RWPE1 (cell line): Measurements from ENCODE around the gene GHRL.

Experiments used
- CTCF ChIA-PET: fragments of 350-600 bp; sonication (Branson Sonifier 250); formaldehyde crosslinking; extraction: SDS; loops from one replicate; lab custom pipeline; 2021; lab: Yijun Ruan, JAX
- POLR2A ChIA-PET: fragments of 400-600 bp; formaldehyde crosslinking; extraction: SDS; loops from one replicate; lab custom pipeline; 2020; ENCODE audit warnings: antibody characterized with exemption; ENCODE audit not compliant: low non-redundant PET; lab: Yijun Ruan, JAX
- DNase-seq: peaks from one replicate; pipeline ENCODE4 v3.0.0; 2012; ENCODE audit warnings: low spot score
- H3K27ac ChIP-seq: fragments of 450-650 bp; 2 replicates; pipeline ENCODE4 v1.5.1; 2017
- CTCF ChIP-seq: fragments of 450-650 bp; conservative IDR thresholded peaks from 2 replicates; pipeline ENCODE4 v1.5.1; 2017; ENCODE audit warnings: low read depth, mild to moderate bottlenecking

Gene GHRL

DNA sequence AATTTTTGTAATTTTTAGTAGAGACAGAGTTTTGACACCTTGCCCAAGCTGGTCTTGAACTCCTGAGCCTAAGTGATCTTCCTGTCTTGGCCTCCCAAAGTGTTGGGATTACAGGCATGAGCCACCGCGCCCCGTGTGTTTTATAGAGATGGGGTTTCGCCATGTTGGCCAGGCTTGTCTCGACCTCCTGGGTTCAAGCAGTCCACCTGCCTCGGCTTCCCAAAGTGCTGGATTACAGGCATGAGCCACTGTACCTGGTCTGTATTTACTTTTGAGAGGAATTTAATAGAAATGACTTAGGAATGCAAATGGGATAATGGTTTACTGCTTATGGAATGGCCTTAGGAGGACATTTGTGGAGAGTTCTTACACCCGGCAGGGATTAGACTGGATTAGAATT lies 33.7 kb downstream of the GHRL start:
- DNase-seq: no peak
- ChIA-PET POLR2A (no interaction called here), CTCF (no interaction called here)
- H3K27ac ChIP-seq: no peak overlapping the region
- no peak for TF ChIP-seq CTCF

DNA sequence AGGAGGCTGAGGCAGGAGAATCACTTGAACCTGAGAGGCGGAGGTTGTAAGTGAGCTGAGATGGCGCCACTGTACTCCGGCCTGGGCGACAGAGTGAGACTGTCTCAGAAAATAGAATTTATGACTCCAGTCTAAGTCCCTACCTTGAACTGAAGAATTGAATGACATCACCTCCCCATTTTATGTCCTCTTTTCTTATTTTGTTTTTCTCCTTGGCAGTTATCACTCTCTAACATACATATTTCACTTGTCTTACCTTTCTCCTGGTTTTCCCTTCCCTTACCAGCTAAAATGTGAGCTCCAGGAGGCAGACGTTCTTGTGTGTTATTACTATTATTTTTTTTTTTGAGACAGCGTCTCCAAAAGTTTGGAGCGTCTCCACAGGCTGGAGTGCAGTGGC lies 36.9 kb downstream of the GHRL start:
- no peak for TF ChIP-seq CTCF

GRCh38 chr3:10253731-10254130 lies 39.0 kb downstream of the GHRL start:
- CTCF ChIA-PET: no interaction called here
- no peak for DNase-seq
- H3K27ac ChIP-seq: no peak overlapping the region
- POLR2A ChIA-PET: no interaction called here
- no peak for TF ChIP-seq CTCF

More for the DNA sequence above, 36.9 kb downstream of the GHRL start:
- POLR2A ChIA-PET: no interaction called here
- no peak overlapping the region for H3K27ac ChIP-seq
- DNase-seq: no peak
- CTCF ChIA-PET: no interaction called here

GRCh38 chr3:10251006-10251405 lies 41.7 kb downstream of the GHRL start:
- H3K27ac ChIP-seq: no peak overlapping the region
- ChIA-PET POLR2A (no interaction called here), CTCF (interaction anchor here (0.7 kb wide), 1 partner anchor 15 kb away, joined by 3 read pairs; no protein-coding TSS in a partner anchor)
- DNase-seq: no peak
- no peak for TF ChIP-seq CTCF

DNA sequence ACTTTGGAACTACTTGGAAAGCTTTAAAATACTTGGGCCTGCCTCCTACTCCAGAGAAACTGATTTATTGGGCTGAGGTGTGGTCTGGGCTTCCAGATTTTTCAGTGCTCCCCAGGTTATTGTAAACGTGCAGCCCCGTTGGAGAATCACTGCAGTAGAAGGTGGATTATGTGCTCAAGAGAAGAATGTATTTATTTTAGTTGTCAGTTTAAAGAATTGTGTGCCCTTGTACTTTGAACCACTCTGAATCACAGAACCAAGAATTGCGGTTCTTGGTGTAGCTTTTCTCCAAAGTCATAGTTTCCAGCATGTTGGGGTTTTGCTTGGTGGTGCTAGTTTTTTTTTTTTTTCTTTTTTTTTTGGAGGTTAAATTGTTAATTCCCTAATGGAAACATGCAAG lies 42.9 kb downstream of the GHRL start:
- H3K27ac ChIP-seq: peak overlapping the region; percentile 80
- no peak for TF ChIP-seq CTCF
- ChIA-PET CTCF (no interaction called here), POLR2A (no interaction called here)
- DNase-seq: no peak

DNA sequence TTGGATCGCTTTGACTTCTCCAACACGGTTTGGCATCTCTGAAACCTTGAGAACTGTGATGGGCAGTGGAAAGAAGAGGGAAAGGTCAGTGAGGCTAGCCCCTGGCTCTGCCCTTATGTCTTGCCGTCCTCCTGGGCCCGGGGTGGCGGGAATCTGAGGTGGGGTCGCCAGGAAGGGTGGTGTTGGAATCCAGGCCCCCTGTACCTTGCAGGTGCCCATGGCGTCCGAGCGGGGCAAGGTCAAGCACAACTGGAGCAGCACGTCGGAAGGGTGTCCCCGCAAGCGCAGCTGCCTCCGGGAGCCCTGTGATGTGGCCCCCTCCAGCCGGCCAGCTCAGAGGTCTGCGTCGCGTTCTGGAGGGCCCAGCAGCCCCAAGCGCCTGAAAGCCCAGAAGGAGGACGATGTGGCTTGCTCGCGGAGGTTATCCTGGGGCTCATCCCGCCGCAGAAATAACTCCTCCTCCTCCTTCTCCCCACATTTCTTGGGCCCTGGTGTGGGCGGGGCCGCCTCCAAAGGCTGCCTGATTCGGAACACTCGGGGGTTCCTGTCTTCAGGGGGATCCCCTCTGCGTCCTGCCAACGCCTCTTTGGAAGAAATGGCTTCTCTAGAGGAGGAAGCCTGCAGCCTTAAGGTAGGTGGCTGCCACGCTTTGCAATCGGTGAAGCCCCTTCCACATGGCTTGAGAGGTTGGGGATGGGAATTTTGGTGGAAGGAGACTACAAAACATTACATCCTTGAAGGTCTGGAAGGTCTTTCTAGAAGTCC lies 43.6 kb downstream of the GHRL start:
- peak overlapping the region; percentile 80 for H3K27ac ChIP-seq
- TF ChIP-seq CTCF: no peak
- ChIA-PET POLR2A (no interaction called here), CTCF (no interaction called here)
- DNase-seq: peak; percentile 52
